ENCODE results near the gene SEC31B. TPM values are rescaled to one million over a fixed set of nuclear protein-coding genes. Genes with fewer than 3 reads are reported as not detected.

Gene SEC31B
- total and polyA plus RNA-seq, 2 of the 8 experiments (the other 6 are each of a cell fraction or from before 2014, with no cell fraction given), result 4.1 to 5.3 TPM

DNA sequence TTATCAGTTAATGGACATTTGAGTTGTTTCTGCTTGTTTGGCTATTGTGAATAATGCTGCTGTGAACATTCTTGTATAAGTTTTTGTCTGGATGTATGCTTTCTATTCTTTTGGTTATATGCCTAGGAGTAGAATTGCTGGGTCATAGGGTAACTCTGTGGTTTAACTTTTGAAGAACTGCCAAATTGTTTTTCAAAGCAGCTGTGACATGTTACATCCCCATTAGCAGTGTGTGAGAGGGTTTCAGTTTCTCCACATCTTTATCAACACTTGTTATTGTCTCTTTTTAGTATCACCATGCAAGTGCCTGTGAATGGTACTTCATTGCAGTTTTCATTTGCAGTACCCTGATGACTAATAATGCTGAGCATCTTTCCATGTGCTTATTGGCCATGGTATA, 12.1 kb upstream of the SEC31B start:
- H3K14ac ChIP-seq (ENCODE audit: insufficient read length), result no peak overlapping the region
- peaks cover 4% of the 10 kb centered on the region for H3K79me1 ChIP-seq (ENCODE audit: low read depth, low read length)
- H2BK120ac ChIP-seq (replicated peaks; ENCODE audit: low read depth, low read length), result no peak overlapping the region
- no peak overlapping the region for H2BK5ac ChIP-seq (ENCODE audit: low read depth, low read length)
- H2AK5ac ChIP-seq (ENCODE audit: low read depth, low read length), result no peak overlapping the region
- CTCF ChIA-PET (ENCODE audit: partially characterized antibody), result interaction anchor here (8.0 kb wide), 1 partner anchor 13 kb away, joined by 70 read pairs; the partner anchor contains the start of gene SEC31B
- peaks cover 0 to 6% of the 10 kb centered on the region in 2 experiments for H4K20me1 ChIP-seq (replicated peaks in 1 of 2; ENCODE audit: control insufficient read depth in 1 of 2, insufficient read depth in 2 of 2, low read length in 2 of 2)
- H3K4me1 ChIP-seq (replicated peaks in 1 of 4; ENCODE audit: control insufficient read depth in 3 of 4, insufficient read depth in 4 of 4, low read length in 3 of 4), result peaks cover 0 to 11% (median 8%) of the 10 kb centered on the region in 4 experiments; a peak in 5 of 7 replicates
- H3K27me3 ChIP-seq (replicated peaks in 1 of 4; ENCODE audit: control insufficient read depth in 3 of 4, extremely low read depth in 1 of 4, insufficient read depth in 3 of 4, low read length in 3 of 4), result no peaks in the 10 kb centered on the region
- TF ChIP-seq RNF2 (IDR thresholded peaks at IDR 0.05; ENCODE audit: borderline replicate concordance, low read depth, low read length, missing control alignments, poor library complexity, severe bottlenecking), result no peak
- TF ChIP-seq CREB1 (IDR thresholded peaks at IDR 0.05), result no peak
- no peak for TF ChIP-seq NANOG (IDR thresholded peaks at IDR 0.05; ENCODE audit: insufficient read depth, low read depth, low read length, poor library complexity, severe bottlenecking)
- no peak for TF ChIP-seq SP4 (IDR thresholded peaks at IDR 0.05; ENCODE audit: low read length)
- TF ChIP-seq TAF1 (IDR thresholded peaks at IDR 0.05; ENCODE audit: low read depth, low read length), result no peak
- no peak overlapping the region for H4K91ac ChIP-seq (replicated peaks; ENCODE audit: insufficient read length, low read length)
- no peak overlapping the region for H3K27ac ChIP-seq (ENCODE audit: low read depth, low read length)
- H3K4ac ChIP-seq (replicated peaks; ENCODE audit: insufficient read length, low read depth, low read length), result no peak overlapping the region
- FAIRE-seq (no peak), DNase-seq (ENCODE audit: low read depth in 1 of 2, low spot score in 2 of 2) (no peak)
- H3K23ac ChIP-seq (ENCODE audit: insufficient read length), result no peak overlapping the region
- POLR2A ChIA-PET (ENCODE audit: partially characterized antibody), result no interaction called here
- H2BK12ac ChIP-seq (ENCODE audit: low read depth, low read length), result no peak overlapping the region
- H4K5ac ChIP-seq (ENCODE audit: insufficient read length, low read depth, low read length), result no peak overlapping the region
- H3K9me3 ChIP-seq (ENCODE audit: insufficient read depth in 2 of 2, low read depth in 1 of 2, low read length in 1 of 2), result no peaks in the 10 kb centered on the region
- H3K9ac ChIP-seq (replicated peaks in 1 of 4; ENCODE audit: extremely low read depth in 1 of 4, low read depth in 3 of 4, low read length in 3 of 4), result no peak overlapping the region
- H2AFZ ChIP-seq (ENCODE audit: low read length), result no peak overlapping the region
- no peak overlapping the region for H3K56ac ChIP-seq (replicated peaks; ENCODE audit: insufficient read length, low read depth, low read length)
- H3K23me2 ChIP-seq (ENCODE audit: low read depth, low read length), result peaks cover 14% of the 10 kb centered on the region
- H3K4me2 ChIP-seq (ENCODE audit: insufficient read depth in 1 of 2, low read depth in 2 of 2, low read length in 2 of 2), result no peak overlapping the region
- no peak overlapping the region for H3K18ac ChIP-seq (ENCODE audit: extremely low read depth, low read length)
- peaks cover 6 to 23% of the 10 kb centered on the region in 2 experiments for H3K79me2 ChIP-seq (ENCODE audit: control insufficient read depth in 1 of 2, insufficient read depth in 2 of 2, low read length in 2 of 2)
- H3K36me3 ChIP-seq (ENCODE audit: control insufficient read depth in 2 of 4, insufficient read depth in 4 of 4, low read length in 3 of 4), result peaks cover under 1 to 5% (median 2%) of the 10 kb centered on the region in 4 experiments; a peak in 6 of 8 replicates
- no peak overlapping the region for H2BK15ac ChIP-seq (ENCODE audit: low read length)
- H3K4me3 ChIP-seq (ENCODE audit: extremely low read depth in 1 of 4, insufficient read depth in 2 of 4, low read depth in 3 of 4, low read length in 4 of 4), result no peak overlapping the region
- no peak overlapping the region for H2BK20ac ChIP-seq (ENCODE audit: low read length)
- H4K8ac ChIP-seq (ENCODE audit: extremely low read depth, insufficient read depth, low read length), result no peak overlapping the region

Data from H1 (cell line).